GM06990 (cell line): ENCODE results near the gene ARHGEF4.
A peak's percentile ranks its signal among the peaks of the same experiment; 100 is the strongest.

Experiments
- DNase-seq: peaks from one replicate; pipeline ENCODE4 v3.0.0-alpha.2; 2011; ENCODE audit not compliant: insufficient read length; ENCODE audit errors: extremely low read depth
- H3K27me3 ChIP-seq: replicated peaks from 2 replicates; pipeline ENCODE4 v1.6.0; 2011; ENCODE audit warnings: low read length; ENCODE audit not compliant: control insufficient read depth, insufficient read depth
- H3K36me3 ChIP-seq: 2 replicates; pipeline ENCODE4 v1.5.1; 2011; ENCODE audit warnings: low read length; ENCODE audit not compliant: control insufficient read depth, insufficient read depth
- H3K4me3 ChIP-seq: replicated peaks from 2 replicates; pipeline ENCODE4 v1.5.1; 2011; ENCODE audit warnings: low read depth, mild to moderate bottlenecking, control low read depth, low read length
- CTCF ChIP-seq: IDR thresholded peaks from 2 replicates; pipeline ENCODE4 v1.5.1; 2011; ENCODE audit warnings: low read length, control low read depth, mild to moderate bottlenecking, inconsistent platforms; ENCODE audit not compliant: insufficient read depth, poor library complexity, severe bottlenecking

Gene ARHGEF4

GRCh38 chr2:130847776-130848525, 11.2 kb downstream of the ARHGEF4 start:
- Histone ChIP-seq H3K36me3 (no peaks in the 10 kb centered on the region), H3K27me3 (no peaks in the 10 kb centered on the region; the same call in none of the 2 replicates), H3K4me3 (no peak overlapping the region)
- no peak for TF ChIP-seq CTCF
- DNase-seq: no peak

GRCh38 chr2:130848526-130849210, 12.0 kb downstream of the ARHGEF4 start:
- H3K27me3 ChIP-seq: no peaks in the 10 kb centered on the region; the same call in none of the 2 replicates
- H3K4me3 ChIP-seq: no peak overlapping the region
- no peaks in the 10 kb centered on the region for H3K36me3 ChIP-seq
- DNase-seq: no peak
- peak; percentile 14 for TF ChIP-seq CTCF

DNA sequence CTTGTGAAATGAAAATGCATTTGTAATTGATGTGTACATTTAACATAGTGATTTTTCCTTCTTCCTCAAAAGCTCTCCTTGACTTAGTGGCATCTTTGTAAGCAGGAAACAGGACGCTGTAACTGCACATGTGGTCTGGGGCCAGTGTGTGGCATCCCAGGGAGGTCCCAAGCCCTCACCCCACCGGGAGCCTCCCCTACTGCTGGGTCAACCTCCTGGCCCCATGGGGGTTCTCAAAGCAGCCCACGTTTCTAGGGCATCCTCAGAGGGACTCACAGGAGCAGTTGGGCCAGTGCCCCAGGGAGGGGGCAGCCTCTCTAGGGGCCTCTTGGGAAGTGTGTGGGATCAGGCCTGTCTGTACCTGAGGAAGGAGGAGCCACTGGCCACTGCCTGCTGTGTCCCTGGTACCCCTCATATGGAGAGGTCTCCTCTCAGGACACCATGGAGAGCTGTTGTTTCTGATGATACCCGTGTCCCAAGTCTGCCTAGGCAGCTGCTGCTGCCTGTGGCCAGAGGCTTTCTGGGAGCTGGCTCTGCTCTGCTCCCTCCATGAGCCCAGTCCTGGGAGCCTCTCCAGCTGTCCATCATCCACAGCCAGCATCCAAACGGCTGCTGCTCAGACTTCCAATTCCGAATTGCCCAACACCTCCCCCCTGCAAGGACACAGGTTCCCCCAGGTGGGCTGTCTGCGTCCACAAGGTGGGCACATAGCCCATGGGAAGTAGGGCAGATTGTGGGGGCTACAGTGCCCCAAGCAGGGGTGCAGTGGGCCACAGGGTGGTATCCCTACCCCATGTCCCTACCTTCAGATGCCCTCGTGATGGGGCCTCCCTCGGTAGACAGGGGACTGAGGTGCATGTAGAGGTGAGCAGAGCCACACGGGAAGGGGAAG, 13.4 kb downstream of the ARHGEF4 start:
- H3K27me3 ChIP-seq: no peaks in the 10 kb centered on the region; the same call in 1 of the 2 replicates
- TF ChIP-seq CTCF: no peak
- DNase-seq: no peak
- no peaks in the 10 kb centered on the region for H3K36me3 ChIP-seq
- no peak overlapping the region for H3K4me3 ChIP-seq

DNA sequence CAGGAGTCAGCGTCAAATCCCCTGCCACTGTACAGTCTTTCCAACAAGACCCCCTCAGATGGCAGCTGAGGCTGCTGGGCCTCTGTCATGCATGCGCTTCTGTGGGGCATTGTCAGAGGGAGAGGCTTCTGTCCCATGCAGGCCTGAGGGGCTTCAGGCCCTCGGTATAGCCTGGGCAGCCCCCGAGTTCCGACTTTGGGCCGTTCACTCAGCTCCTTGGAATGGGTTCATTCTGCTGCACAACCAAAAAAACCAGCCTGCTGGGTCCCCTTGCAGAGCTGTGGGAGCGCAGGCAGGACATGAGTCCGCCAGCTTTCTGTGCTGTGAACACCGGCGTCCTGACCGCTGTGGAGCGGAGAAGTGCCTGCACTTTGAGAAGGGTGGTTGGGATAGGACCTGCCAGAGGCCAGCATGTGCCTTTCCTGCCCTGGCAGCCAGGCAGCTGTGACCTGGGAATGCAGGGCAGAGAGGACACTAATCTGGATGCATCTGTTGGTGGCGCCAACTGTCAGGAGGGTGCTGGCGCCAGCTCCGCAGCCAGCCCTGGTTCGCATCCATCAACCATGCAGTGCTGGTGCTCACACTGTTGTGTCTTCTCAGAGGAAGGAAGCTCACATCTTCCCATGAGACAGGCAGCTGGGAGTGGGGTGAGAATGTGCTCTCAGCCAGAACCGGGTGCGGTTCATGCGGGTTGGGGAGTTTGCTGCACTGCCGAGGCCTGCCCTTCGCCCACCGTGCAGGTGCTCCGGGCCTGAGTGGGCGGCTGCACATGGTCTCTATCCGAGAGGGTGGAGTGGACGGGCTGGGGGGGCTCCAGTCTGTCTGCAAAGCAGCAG, 14.3 kb downstream of the ARHGEF4 start:
- Histone ChIP-seq H3K36me3 (no peaks in the 10 kb centered on the region), H3K4me3 (no peak overlapping the region), H3K27me3 (no peaks in the 10 kb centered on the region; the same call in 1 of the 2 replicates)
- DNase-seq: no peak
- TF ChIP-seq CTCF: no peak
